Small intestine (tissue), 7 donors: ENCODE data around the gene INPPL1. TPM values are rescaled to one million over a fixed set of nuclear protein-coding genes. Genes with fewer than 3 reads are reported as not detected.
"Not testable (repeated sequence)": the region's sequence is repeated elsewhere in the genome, so short reads cannot be mapped to it uniquely, and the experiment has no call there.

Experiments used
- DNase-seq, 2 donors: peaks; one replicate each; pipeline versions ENCODE4 v3.0.0 to v3.0.0-alpha.2; 2013
- FAIRE-seq: peaks from 2 replicates; lab custom pipeline; 2012; peaks lifted over from hg19 to GRCh38; lab: Jason Lieb, UNC
- H3K27ac ChIP-seq, 3 donors: one replicate each; pipeline ENCODE4 v1.5.1; 2013; ENCODE audit warnings: low read length in 2 of 3, mild to moderate bottlenecking in 2 of 3, control low read depth in 1 of 3, inconsistent platforms in 1 of 3, low read depth in 1 of 3, moderate library complexity in 1 of 3
- H3K27me3 ChIP-seq, 3 donors: one replicate each; pipeline ENCODE4 v1.6.1; 2013; ENCODE audit warnings: low read length in 3 of 3, inconsistent platforms in 1 of 3; ENCODE audit not compliant: control insufficient read depth in 3 of 3, insufficient read depth in 3 of 3
- H3K36me3 ChIP-seq, 3 donors: one replicate each; pipeline ENCODE4 v1.6.1; 2013; ENCODE audit warnings: low read length in 3 of 3, inconsistent platforms in 1 of 3, low read depth in 1 of 3, mild to moderate bottlenecking in 1 of 3, moderate library complexity in 1 of 3; ENCODE audit not compliant: control insufficient read depth in 3 of 3, insufficient read depth in 2 of 3
- H3K4me1 ChIP-seq, 3 donors: one replicate each; pipeline ENCODE4 v1.6.1; 2013; ENCODE audit warnings: low read length in 2 of 3, inconsistent platforms in 1 of 3, low read depth in 1 of 3, mild to moderate bottlenecking in 1 of 3, moderate library complexity in 1 of 3; ENCODE audit not compliant: control insufficient read depth in 3 of 3, insufficient read depth in 2 of 3
- H3K4me3 ChIP-seq, 3 donors: one replicate each; pipeline ENCODE4 v1.5.1; 2013; ENCODE audit warnings: low read length in 3 of 3, control low read depth in 1 of 3, inconsistent platforms in 1 of 3, low read depth in 1 of 3, mild to moderate bottlenecking in 1 of 3, moderate library complexity in 1 of 3
- H3K9me3 ChIP-seq, 2 donors: one replicate each; pipeline ENCODE4 v1.6.1; 2013; ENCODE audit warnings: low read depth in 1 of 2, low read length in 1 of 2; ENCODE audit not compliant: control insufficient read depth in 2 of 2, insufficient read depth in 1 of 2
- WGBS, 3 donors: extraction: QIAGEN DNeasy Blood & Tissue Kit; methylation state at CpG; one replicate each; pipeline ENCODE4 v1.1.7; 2013; 5-methylcytosine and 5-hydroxymethylcytosine counted together
- polyA plus RNA-seq, 4 donors: library from polyadenylated mRNA; stranded (reverse) in 3 of 4; unstranded in 1 of 4; fragments of 200-250 nt in 3 of 4; fragments of 120-200 nt in 1 of 4; gene quantifications; one replicate each; pipeline versions ENCODE4 v1.2.1 to v1.2.3, GENCODE V29; 2013
- donor health status: healthy with polysubstance abuse.
- donor health status: control.
- donor health status: control.
- donor health status: Bipolar disorder and iron deficiency.
- donor health status: healthy.

The INPPL1 gene
- polyA plus RNA-seq, 4 donors: 43.2 to 64.7 (median 60.7) TPM

DNA sequence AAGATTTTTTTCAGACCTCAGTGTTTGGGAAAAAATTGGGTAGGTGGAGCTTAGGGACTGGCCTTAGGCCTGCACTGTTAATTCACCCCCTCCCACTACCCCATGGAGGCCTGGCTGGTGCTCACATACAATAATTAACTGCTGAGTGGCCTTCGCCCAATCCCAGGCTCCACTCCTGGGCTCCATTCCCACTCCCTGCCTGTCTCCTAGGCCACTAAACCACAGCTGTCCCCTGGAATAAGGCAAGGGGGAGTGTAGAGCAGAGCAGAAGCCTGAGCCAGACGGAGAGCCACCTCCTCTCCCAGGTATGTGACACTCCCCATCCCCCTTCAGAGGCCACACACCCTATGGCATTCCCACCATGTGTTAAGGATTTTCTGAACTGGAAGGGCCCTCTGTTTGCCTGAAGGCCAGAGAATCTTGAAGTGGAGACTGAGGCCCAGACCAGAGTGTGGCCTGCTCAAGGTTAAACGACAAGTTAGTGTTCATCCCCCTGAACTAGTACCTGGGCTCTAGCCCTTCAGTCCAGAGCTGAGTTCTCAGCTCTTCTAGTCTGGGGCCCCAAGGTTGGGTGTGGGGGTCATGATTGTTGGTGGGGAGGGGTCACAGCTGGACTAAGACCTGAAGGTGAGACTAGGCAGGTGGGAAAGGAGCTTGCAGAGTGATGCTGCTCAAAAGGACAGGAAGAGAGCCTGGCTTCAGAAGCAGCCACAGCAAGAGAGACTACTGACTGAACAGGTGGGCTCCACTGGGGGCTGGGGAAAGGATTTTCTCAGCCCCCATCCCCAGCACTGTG is 34.9 kb upstream of the INPPL1 start:
- WGBS, 3 donors: 56 to 67% (median 62%) methylated on average over 3 of the region's 3 CpGs

DNA sequence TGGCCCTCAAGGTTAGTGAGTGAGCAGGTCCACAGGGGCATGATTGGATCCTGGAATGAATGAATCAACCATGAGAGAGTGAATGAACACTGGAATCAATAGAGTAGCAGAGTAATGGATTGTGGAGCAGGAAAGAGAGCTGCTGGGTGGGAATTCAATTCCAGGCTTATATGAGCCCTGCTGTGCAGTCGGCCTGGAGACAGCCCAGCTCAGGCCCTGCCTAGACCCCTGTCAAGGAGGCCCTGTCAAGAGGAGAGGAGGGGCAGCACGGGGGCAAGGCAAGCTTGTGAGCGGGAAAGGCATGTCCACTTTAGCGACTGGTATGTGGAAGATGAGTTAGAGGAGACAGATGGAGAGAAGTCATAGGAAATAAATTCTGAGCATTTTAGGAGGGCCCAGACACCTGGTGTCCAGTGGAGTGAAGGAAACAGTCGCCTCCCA is 33.9 kb upstream of the INPPL1 start:
- Histone ChIP-seq H3K4me3 (no peak overlapping the region), H3K4me1 (peaks cover 0 to 18% (median 0%) of the 10 kb centered on the region in 3 donors), H3K36me3 (no peaks in the 10 kb centered on the region), H3K27me3 (no peaks in the 10 kb centered on the region), H3K9me3 (no peaks in the 10 kb centered on the region), H3K27ac (no peak overlapping the region)
- no peak for FAIRE-seq
- 79 to 95% (median 92%) methylated on average over 5 of the region's 5 CpGs for WGBS, 3 donors
- no peak for DNase-seq

More for the DNA sequence above, 34.9 kb upstream of the INPPL1 start:
- Histone ChIP-seq H3K4me3 (no peak overlapping the region), H3K9me3 (no peaks in the 10 kb centered on the region), H3K36me3 (no peaks in the 10 kb centered on the region), H3K4me1 (peaks cover 0 to 18% (median 0%) of the 10 kb centered on the region in 3 donors), H3K27me3 (no peaks in the 10 kb centered on the region), H3K27ac (no peak overlapping the region)
- no peak for FAIRE-seq
- DNase-seq: peak; percentile 12 to 68

DNA sequence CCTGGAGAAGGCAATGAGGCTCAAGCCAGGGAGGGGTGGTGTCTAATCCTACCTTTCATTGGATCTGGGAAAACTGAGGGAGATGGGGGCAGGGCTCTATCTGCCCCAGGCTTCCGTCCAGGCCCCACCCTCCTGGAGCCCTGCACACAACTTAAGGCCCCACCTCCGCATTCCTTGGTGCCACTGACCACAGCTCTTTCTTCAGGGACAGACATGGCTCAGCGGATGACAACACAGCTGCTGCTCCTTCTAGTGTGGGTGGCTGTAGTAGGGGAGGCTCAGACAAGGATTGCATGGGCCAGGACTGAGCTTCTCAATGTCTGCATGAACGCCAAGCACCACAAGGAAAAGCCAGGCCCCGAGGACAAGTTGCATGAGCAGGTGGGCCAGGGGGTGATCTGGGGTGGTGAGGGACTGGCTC is 32.6 kb upstream of the INPPL1 start, which contains the start of gene FOLR1:
TSS of gene FOLR1 (plus strand) at position 180 of the 421 bp plus-strand sequence. CDS start at position 214, 34 bp downstream.
- Histone ChIP-seq H3K27me3 (no peaks in the 10 kb centered on the region), H3K4me1 (peaks cover 0 to 18% (median 0%) of the 10 kb centered on the region in 3 donors), H3K27ac (no peak within 1 kb of the TSS), H3K4me3 (no peak within 1 kb of the TSS), H3K36me3 (no peaks in the 10 kb centered on the region), H3K9me3 (no peaks in the 10 kb centered on the region)
- no peak for FAIRE-seq
- 73 to 85% (median 79%) methylated on average over 5 of the region's 5 CpGs for WGBS, 3 donors
- no peak for DNase-seq

DNA sequence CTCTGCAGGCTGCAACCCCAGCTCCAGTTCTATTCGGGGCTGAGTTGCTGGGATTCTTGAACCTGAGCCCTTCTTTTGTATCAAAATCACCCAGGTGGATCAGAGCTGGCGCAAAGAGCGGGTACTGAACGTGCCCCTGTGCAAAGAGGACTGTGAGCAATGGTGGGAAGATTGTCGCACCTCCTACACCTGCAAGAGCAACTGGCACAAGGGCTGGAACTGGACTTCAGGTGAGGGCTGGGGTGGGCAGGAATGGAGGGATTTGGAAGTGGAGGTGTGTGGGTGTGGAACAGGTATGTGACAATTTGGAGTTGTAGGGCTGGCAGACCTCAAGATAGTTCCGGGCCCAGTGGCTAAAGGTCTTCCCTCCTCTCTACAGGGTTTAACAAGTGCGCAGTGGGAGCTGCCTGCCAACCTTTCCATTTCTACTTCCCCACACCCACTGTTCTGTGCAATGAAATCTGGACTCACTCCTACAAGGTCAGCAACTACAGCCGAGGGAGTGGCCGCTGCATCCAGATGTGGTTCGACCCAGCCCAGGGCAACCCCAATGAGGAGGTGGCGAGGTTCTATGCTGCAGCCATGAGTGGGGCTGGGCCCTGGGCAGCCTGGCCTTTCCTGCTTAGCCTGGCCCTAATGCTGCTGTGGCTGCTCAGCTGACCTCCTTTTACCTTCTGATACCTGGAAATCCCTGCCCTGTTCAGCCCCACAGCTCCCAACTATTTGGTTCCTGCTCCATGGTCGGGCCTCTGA is 28.9 kb upstream of the INPPL1 start:
- H3K9me3 ChIP-seq: no peaks in the 10 kb centered on the region
- WGBS, 3 donors: 72 to 85% (median 78%) methylated on average over 12 of the region's 12 CpGs
- H3K4me3 ChIP-seq: no peak overlapping the region
- DNase-seq: no peak
- H3K4me1 ChIP-seq: peaks cover 0 to under 1% (median 0%) of the 10 kb centered on the region in 3 donors
- no peak overlapping the region for H3K27ac ChIP-seq
- H3K36me3 ChIP-seq: no peaks in the 10 kb centered on the region
- no peak for FAIRE-seq
- H3K27me3 ChIP-seq: no peaks in the 10 kb centered on the region

DNA sequence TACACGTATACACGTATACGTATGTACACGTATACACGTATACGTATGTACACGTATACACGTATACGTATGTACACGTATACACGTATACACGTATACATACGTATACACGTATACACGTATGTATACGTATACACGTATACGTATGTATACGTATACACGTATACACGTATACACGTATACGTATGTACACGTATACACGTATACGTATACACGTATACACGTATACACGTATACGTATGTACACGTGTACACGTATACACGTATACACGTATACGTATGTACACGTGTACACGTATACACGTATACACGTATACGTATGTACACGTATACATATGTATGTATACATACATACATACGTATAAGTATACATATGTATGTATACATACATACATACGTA is 23.1 kb upstream of the INPPL1 start:
- not testable (repeated sequence) for FAIRE-seq, H3K9me3 ChIP-seq, H3K4me3 ChIP-seq, H3K27me3 ChIP-seq, DNase-seq, H3K27ac ChIP-seq, H3K36me3 ChIP-seq, H3K4me1 ChIP-seq
- 94 to 97% (median 94%) methylated on average over 38 to 42 of the region's 43 CpGs for WGBS, 3 donors

DNA sequence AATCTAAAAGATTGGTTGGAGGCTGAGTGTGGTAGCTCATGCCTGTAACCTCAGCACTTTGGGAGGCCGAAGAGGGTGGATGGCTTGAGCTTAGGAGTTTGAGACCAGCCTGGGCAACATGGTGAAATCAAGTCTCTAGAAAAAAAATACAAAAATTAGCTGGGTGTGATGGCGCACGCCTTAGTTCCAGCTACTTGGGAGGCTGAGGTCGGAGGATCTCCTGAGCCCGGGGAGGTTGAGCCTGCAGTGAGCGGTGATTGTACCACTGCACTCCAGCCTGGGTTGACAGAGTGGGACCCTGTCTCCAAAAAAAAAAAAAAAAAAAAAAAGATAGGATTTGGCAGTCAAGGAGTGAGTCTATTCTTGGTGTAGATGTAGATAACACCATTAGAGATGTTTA is 22.0 kb upstream of the INPPL1 start:
- H3K27ac ChIP-seq: no peak overlapping the region
- H3K36me3 ChIP-seq: no peaks in the 10 kb centered on the region
- no peaks in the 10 kb centered on the region for H3K9me3 ChIP-seq
- no peak overlapping the region for H3K4me3 ChIP-seq
- no peak for FAIRE-seq
- H3K27me3 ChIP-seq: no peaks in the 10 kb centered on the region
- WGBS, 3 donors: 96 to 99% (median 97%) methylated on average over 6 of the region's 6 CpGs
- no peaks in the 10 kb centered on the region for H3K4me1 ChIP-seq
- no peak for DNase-seq

- WGBS, 3 donors: 56 to 64% (median 63%) methylated on average over 2 of the region's 2 CpGs
- no peak overlapping the region for H3K27ac ChIP-seq
- H3K4me3 ChIP-seq: no peak overlapping the region
- no peaks in the 10 kb centered on the region for H3K27me3 ChIP-seq
- H3K36me3 ChIP-seq: no peaks in the 10 kb centered on the region
- H3K4me1 ChIP-seq: no peaks in the 10 kb centered on the region
- no peaks in the 10 kb centered on the region for H3K9me3 ChIP-seq
- DNase-seq: no peak
- FAIRE-seq: no peak
Observed at GRCh38 chr11:72203163-72203562, 21.4 kb upstream of the INPPL1 start.

DNA sequence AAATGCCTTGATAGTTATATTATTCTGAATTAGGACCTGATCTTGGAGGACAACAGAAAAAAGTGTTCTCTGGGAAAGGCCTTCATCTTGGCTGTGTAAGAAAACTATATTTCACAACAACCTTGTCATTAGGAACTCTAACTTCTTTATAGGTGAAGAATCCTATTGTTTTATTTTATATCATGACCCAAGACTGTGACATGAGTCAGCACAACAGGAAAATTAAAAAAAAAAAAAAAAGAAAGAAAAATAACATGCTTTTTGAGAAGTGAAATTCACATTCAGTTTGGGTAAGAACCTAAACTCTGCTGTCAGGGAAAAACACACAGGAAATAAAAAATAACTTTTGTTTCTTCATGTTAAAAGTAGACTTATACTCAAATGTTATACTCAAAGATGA is 19.7 kb upstream of the INPPL1 start:
- H3K27ac ChIP-seq: no peak overlapping the region
- peaks cover 0 to 5% of the 10 kb centered on the region in 2 donors for H3K9me3 ChIP-seq
- FAIRE-seq (no peak), DNase-seq (no peak)
- H3K36me3 ChIP-seq: no peaks in the 10 kb centered on the region
- no peaks in the 10 kb centered on the region for H3K4me1 ChIP-seq
- no peak overlapping the region for H3K4me3 ChIP-seq
- no peaks in the 10 kb centered on the region for H3K27me3 ChIP-seq
